Effector memory CD8-positive, alpha-beta T cell (primary cell): ENCODE measurements around the gene FGD4.
A peak's percentile ranks its signal among the peaks of the same experiment; 100 is the strongest.

Source experiments
- ATAC-seq: fragments of 150-1000 bp; cut with Tn5 transposase; replicated peaks from 2 replicates; pipeline ENCODE4 v1.10.0; 2021; ENCODE audit warnings: mild to moderate bottlenecking, moderate library complexity
- DNase-seq, 3 experiments: peaks; one replicate each; pipeline ENCODE4 v3.0.0; 2021
- H3K27ac Mint-ChIP-seq, 2 donors: one replicate each; pipeline ENCODE4 v1.8.0; 2022; ENCODE audit warnings: mild to moderate bottlenecking in 2 of 2, mixed read lengths in 2 of 2, moderate library complexity in 2 of 2
- H3K27me3 Mint-ChIP-seq, 2 donors: one replicate each; pipeline ENCODE4 v1.8.0; 2022; ENCODE audit warnings: mixed read lengths in 2 of 2
- H3K36me3 Mint-ChIP-seq: one replicate; pipeline ENCODE4 v1.8.0; 2022; ENCODE audit warnings: mild to moderate bottlenecking, moderate library complexity, mixed read lengths; ENCODE audit not compliant: insufficient read depth
- H3K4me1 Mint-ChIP-seq, 2 donors: one replicate each; pipeline ENCODE4 v1.8.0; 2022; ENCODE audit warnings: low read depth in 2 of 2, mixed read lengths in 2 of 2
- H3K4me3 Mint-ChIP-seq, 2 donors: one replicate each; pipeline ENCODE4 v1.8.0; 2022; ENCODE audit warnings: mild to moderate bottlenecking in 2 of 2, mixed read lengths in 2 of 2, moderate library complexity in 2 of 2
- H3K9me3 Mint-ChIP-seq, 2 donors: one replicate each; pipeline ENCODE4 v1.8.0; 2022; ENCODE audit warnings: mixed read lengths in 2 of 2

Gene FGD4

GRCh38 chr12:32420356-32420755 is 21.0 kb downstream of the FGD4 start:
- H3K4me1 Mint-ChIP-seq, result no peaks in the 10 kb centered on the region
- H3K4me3 Mint-ChIP-seq, result no peak overlapping the region
- H3K27ac Mint-ChIP-seq, result no peak overlapping the region
- peaks cover 2% of the 10 kb centered on the region for H3K36me3 Mint-ChIP-seq
- H3K9me3 Mint-ChIP-seq, result no peaks in the 10 kb centered on the region
- ATAC-seq (no peak), DNase-seq (no peak)
- peaks cover 17 to 33% of the 10 kb centered on the region in 2 donors for H3K27me3 Mint-ChIP-seq

GRCh38 chr12:32423559-32423958 is 24.2 kb downstream of the FGD4 start:
- Mint-ChIP-seq H3K36me3 (no peaks in the 10 kb centered on the region), H3K27ac (no peak overlapping the region), H3K9me3 (peaks cover 4 to 7% of the 10 kb centered on the region in 2 donors), H3K4me3 (no peak overlapping the region), H3K27me3 (peaks cover 41 to 46% of the 10 kb centered on the region in 2 donors), H3K4me1 (no peaks in the 10 kb centered on the region)
- DNase-seq, result no peak
- ATAC-seq, result no peak

- Mint-ChIP-seq H3K9me3 (peaks cover 7% of the 10 kb centered on the region in 2 donors), H3K4me1 (no peaks in the 10 kb centered on the region), H3K4me3 (no peak overlapping the region), H3K27ac (no peak overlapping the region), H3K27me3 (peaks cover 25 to 41% of the 10 kb centered on the region in 2 donors), H3K36me3 (no peaks in the 10 kb centered on the region)
- no peak for ATAC-seq
- DNase-seq, result no peak
Measured at GRCh38 chr12:32431025-32431424, 31.7 kb downstream of the FGD4 start.

- Mint-ChIP-seq H3K9me3 (no peaks in the 10 kb centered on the region), H3K4me3 (no peak overlapping the region), H3K4me1 (no peaks in the 10 kb centered on the region), H3K36me3 (no peaks in the 10 kb centered on the region), H3K27me3 (peaks cover 6 to 20% of the 10 kb centered on the region in 2 donors), H3K27ac (no peak overlapping the region)
- DNase-seq (no peak), ATAC-seq (no peak)
Measured at GRCh38 chr12:32435921-32436705, 36.8 kb downstream of the FGD4 start.

GRCh38 chr12:32437095-32437515 is 37.7 kb downstream of the FGD4 start:
- Mint-ChIP-seq H3K9me3 (no peaks in the 10 kb centered on the region), H3K4me3 (no peak overlapping the region), H3K4me1 (no peaks in the 10 kb centered on the region), H3K36me3 (no peaks in the 10 kb centered on the region), H3K27ac (no peak overlapping the region), H3K27me3 (peaks cover 6 to 18% of the 10 kb centered on the region in 2 donors)
- no peak for DNase-seq
- ATAC-seq, result no peak

GRCh38 chr12:32440120-32440865 is 40.9 kb downstream of the FGD4 start:
- Mint-ChIP-seq H3K27ac (no peak overlapping the region), H3K4me3 (no peak overlapping the region), H3K4me1 (no peaks in the 10 kb centered on the region), H3K9me3 (no peaks in the 10 kb centered on the region), H3K36me3 (no peaks in the 10 kb centered on the region), H3K27me3 (peaks cover 6 to 9% of the 10 kb centered on the region in 2 donors)
- ATAC-seq (no peak), DNase-seq (no peak)

GRCh38 chr12:32443491-32443890 is 44.1 kb downstream of the FGD4 start:
- DNase-seq (no peak), ATAC-seq (no peak)
- H3K27ac Mint-ChIP-seq, result no peak overlapping the region
- H3K36me3 Mint-ChIP-seq, result no peaks in the 10 kb centered on the region
- H3K27me3 Mint-ChIP-seq, result peaks cover 9 to 14% of the 10 kb centered on the region in 2 donors
- H3K9me3 Mint-ChIP-seq, result no peaks in the 10 kb centered on the region
- H3K4me1 Mint-ChIP-seq, result no peaks in the 10 kb centered on the region
- no peak overlapping the region for H3K4me3 Mint-ChIP-seq

GRCh38 chr12:32444895-32445294 is 45.5 kb downstream of the FGD4 start:
- no peaks in the 10 kb centered on the region for H3K36me3 Mint-ChIP-seq
- no peaks in the 10 kb centered on the region for H3K4me1 Mint-ChIP-seq
- no peak overlapping the region for H3K4me3 Mint-ChIP-seq
- no peak for ATAC-seq
- no peak overlapping the region for H3K27ac Mint-ChIP-seq
- peaks cover 9 to 16% of the 10 kb centered on the region in 2 donors for H3K27me3 Mint-ChIP-seq
- no peaks in the 10 kb centered on the region for H3K9me3 Mint-ChIP-seq
- no peak for DNase-seq

GRCh38 chr12:32445356-32445755 is 46.0 kb downstream of the FGD4 start:
- Mint-ChIP-seq H3K36me3 (no peaks in the 10 kb centered on the region), H3K4me1 (no peaks in the 10 kb centered on the region), H3K27me3 (peaks cover 5 to 13% of the 10 kb centered on the region in 2 donors), H3K4me3 (no peak overlapping the region), H3K9me3 (no peaks in the 10 kb centered on the region), H3K27ac (no peak overlapping the region)
- ATAC-seq (no peak), DNase-seq (no peak)

GRCh38 chr12:32446316-32447119 is 47.2 kb downstream of the FGD4 start:
- Mint-ChIP-seq H3K27ac (no peak overlapping the region), H3K27me3 (peaks cover 0 to 10% of the 10 kb centered on the region in 2 donors), H3K4me1 (no peaks in the 10 kb centered on the region), H3K4me3 (no peak overlapping the region), H3K36me3 (no peaks in the 10 kb centered on the region), H3K9me3 (no peaks in the 10 kb centered on the region)
- ATAC-seq, result no peak
- no peak for DNase-seq

GRCh38 chr12:32448586-32448985 is 49.2 kb downstream of the FGD4 start:
- DNase-seq (no peak), ATAC-seq (no peak)
- Mint-ChIP-seq H3K4me3 (no peak overlapping the region), H3K36me3 (no peaks in the 10 kb centered on the region), H3K27me3 (peaks cover 0 to 10% of the 10 kb centered on the region in 2 donors), H3K4me1 (no peaks in the 10 kb centered on the region), H3K9me3 (no peaks in the 10 kb centered on the region), H3K27ac (peak overlapping the region in 1 of 2 donors; percentile 12)

GRCh38 chr12:32450363-32450762 is 51.0 kb downstream of the FGD4 start:
- H3K27me3 Mint-ChIP-seq, result peaks cover 0 to 10% of the 10 kb centered on the region in 2 donors
- no peaks in the 10 kb centered on the region for H3K4me1 Mint-ChIP-seq
- H3K4me3 Mint-ChIP-seq, result no peak overlapping the region
- no peaks in the 10 kb centered on the region for H3K36me3 Mint-ChIP-seq
- no peak overlapping the region for H3K27ac Mint-ChIP-seq
- no peaks in the 10 kb centered on the region for H3K9me3 Mint-ChIP-seq
- DNase-seq (no peak), ATAC-seq (no peak)

GRCh38 chr12:32450768-32451167 is 51.4 kb downstream of the FGD4 start:
- DNase-seq (no peak), ATAC-seq (no peak)
- peaks cover 0 to 10% of the 10 kb centered on the region in 2 donors for H3K27me3 Mint-ChIP-seq
- H3K4me3 Mint-ChIP-seq, result no peak overlapping the region
- H3K4me1 Mint-ChIP-seq, result no peaks in the 10 kb centered on the region
- no peaks in the 10 kb centered on the region for H3K9me3 Mint-ChIP-seq
- H3K27ac Mint-ChIP-seq, result no peak overlapping the region
- H3K36me3 Mint-ChIP-seq, result no peaks in the 10 kb centered on the region
